ENCODE results near the gene RGPD4. TPM values are rescaled to one million over a fixed set of nuclear protein-coding genes. Genes with fewer than 3 reads are reported as not detected.

The RGPD4 gene
- total and polyA plus RNA-seq, 2 of the 13 experiments (the other 11 are each of a cell fraction or from before 2014, with no cell fraction given): not detected

GRCh38 chr2:107927034-107927534, 100.4 kb downstream of the RGPD4 start:
- intact Hi-C loops (cut with micrococcal nuclease; ENCODE audit: unreplicated experiment): no loop called here
- BruUV-seq (replicated peaks): no TSS peak
- FAIRE-seq (no peak), ATAC-seq (no peak), DNase-seq (ENCODE audit: low spot score) (no peak)
- H3K4me1 ChIP-seq (ENCODE audit: insufficient read depth, low read length): no peaks in the 10 kb centered on the region
- H3K4me3 ChIP-seq (replicated peaks in 1 of 3; ENCODE audit: insufficient read depth in 1 of 3, low read depth in 2 of 3, low read length in 3 of 3): no peak overlapping the region
- WGBS (ENCODE audit: low lambda C conversion rate): 2% methylated on average over 3 of the region's 3 CpGs
- no peak overlapping the region for H3K4me2 ChIP-seq (ENCODE audit: low read depth, low read length)
- H3K36me3 ChIP-seq (replicated peaks in 1 of 2; ENCODE audit: control insufficient read depth in 1 of 2, insufficient read depth in 2 of 2, low read length in 2 of 2): no peaks in the 10 kb centered on the region
- H3K79me2 ChIP-seq (ENCODE audit: insufficient read depth, low read length): no peaks in the 10 kb centered on the region
- no peaks in the 10 kb centered on the region for H3K27me3 ChIP-seq (ENCODE audit: control insufficient read depth in 1 of 2, insufficient read depth in 2 of 2, low read length in 2 of 2)
- POLR2A ChIA-PET: no interaction called here
- no peak overlapping the region for H2AFZ ChIP-seq (ENCODE audit: low read length)
- H3K9me3 ChIP-seq (ENCODE audit: low read length): no peaks in the 10 kb centered on the region
- no peak overlapping the region for H3K27ac ChIP-seq (ENCODE audit: extremely low read length, insufficient read depth, low read length)
- no peaks in the 10 kb centered on the region for H4K20me1 ChIP-seq (ENCODE audit: insufficient read depth, low read length)
- CTCF ChIA-PET (ENCODE audit: low intra/inter-chr PET ratio, low total read pairs): no interaction called here
- in situ Hi-C loops (cut with HindIII; ENCODE audit: extremely low pct_ligation_motif_present, low pct_unique_long_range_greater_than_20kb): loop anchor here (25.0 kb wide), 1 partner anchor 140 kb away; no protein-coding TSS in a partner anchor
- TF ChIP-seq FOXA1 (IDR thresholded peaks at IDR 0.05): no peak
- TF ChIP-seq FOXA1 (CRISPR knock-in tag; IDR thresholded peaks at IDR 0.05): peak; percentile 18; the same call in 1 of the 2 replicates
- no peak for TF ChIP-seq ZNF598 (CRISPR knock-in tag; IDR thresholded peaks at IDR 0.05; ENCODE audit: borderline replicate concordance)
- TF ChIP-seq MIER2 (CRISPR knock-in tag; IDR thresholded peaks at IDR 0.05): no peak
- no peak overlapping the region for H3K9ac ChIP-seq (ENCODE audit: insufficient read depth, low read depth, low read length)

GRCh38 chr2:107931412-107931811, 104.7 kb downstream of the RGPD4 start:
- CTCF ChIA-PET (ENCODE audit: low intra/inter-chr PET ratio, low total read pairs): no interaction called here
- H3K27me3 ChIP-seq (ENCODE audit: control insufficient read depth in 1 of 2, insufficient read depth in 2 of 2, low read length in 2 of 2): peaks cover 0 to 13% of the 10 kb centered on the region in 2 experiments; a peak in 2 of 5 replicates
- H3K4me2 ChIP-seq (ENCODE audit: low read depth, low read length): no peak overlapping the region
- intact Hi-C loops (cut with micrococcal nuclease; ENCODE audit: unreplicated experiment) (no loop called here), in situ Hi-C loops (cut with HindIII; ENCODE audit: extremely low pct_ligation_motif_present, low pct_unique_long_range_greater_than_20kb) (loop anchor here (25.0 kb wide), 1 partner anchor 144 kb away; no protein-coding TSS in a partner anchor)
- FAIRE-seq (no peak), DNase-seq (ENCODE audit: low spot score) (no peak), ATAC-seq (no peak)
- no peaks in the 10 kb centered on the region for H3K79me2 ChIP-seq (ENCODE audit: insufficient read depth, low read length)
- 26% methylated on average over 3 of the region's 3 CpGs for WGBS (ENCODE audit: low lambda C conversion rate)
- no peaks in the 10 kb centered on the region for H3K36me3 ChIP-seq (replicated peaks in 1 of 2; ENCODE audit: control insufficient read depth in 1 of 2, insufficient read depth in 2 of 2, low read length in 2 of 2)
- no peaks in the 10 kb centered on the region for H3K4me1 ChIP-seq (ENCODE audit: insufficient read depth, low read length)
- no peaks in the 10 kb centered on the region for H4K20me1 ChIP-seq (ENCODE audit: insufficient read depth, low read length)
- H3K9ac ChIP-seq (ENCODE audit: insufficient read depth, low read depth, low read length): no peak overlapping the region
- POLR2A ChIA-PET: no interaction called here
- H3K9me3 ChIP-seq (ENCODE audit: low read length): no peaks in the 10 kb centered on the region
- no peak overlapping the region for H3K4me3 ChIP-seq (replicated peaks in 1 of 3; ENCODE audit: insufficient read depth in 1 of 3, low read depth in 2 of 3, low read length in 3 of 3)
- no peak for TF ChIP-seq GFI1 (CRISPR knock-in tag; IDR thresholded peaks at IDR 0.05; ENCODE audit: borderline replicate concordance)
- no peak for TF ChIP-seq HDAC1 (CRISPR knock-in tag; IDR thresholded peaks at IDR 0.05)
- TF ChIP-seq ZNF34 (CRISPR knock-in tag; IDR thresholded peaks at IDR 0.05; ENCODE audit: borderline replicate concordance): no peak
- TF ChIP-seq ZMAT5 (CRISPR knock-in tag; IDR thresholded peaks at IDR 0.05; ENCODE audit: borderline replicate concordance, low read depth): no peak
- no peak for TF ChIP-seq ZNF354B (CRISPR knock-in tag; IDR thresholded peaks at IDR 0.05)
- TF ChIP-seq NCOA2 (CRISPR knock-in tag; IDR thresholded peaks at IDR 0.05): no peak
- TF ChIP-seq PAXIP1 (CRISPR knock-in tag; conservative IDR thresholded peaks at IDR 0.05): no peak
- TF ChIP-seq ZNF432 (CRISPR knock-in tag; IDR thresholded peaks at IDR 0.05; ENCODE audit: borderline replicate concordance): no peak
- no peak for TF ChIP-seq ZBTB34 (CRISPR knock-in tag; IDR thresholded peaks at IDR 0.05)
- H3K27ac ChIP-seq (ENCODE audit: extremely low read length, insufficient read depth, low read length): no peak overlapping the region
- no TSS peak for BruUV-seq (replicated peaks)
- no peak overlapping the region for H2AFZ ChIP-seq (ENCODE audit: low read length)
